Breast epithelium (tissue), 4 donors: ENCODE data around the gene NDUFB7. TPM values are rescaled to one million over a fixed set of nuclear protein-coding genes. Genes with fewer than 3 reads are reported as not detected.

Experiments
- DNase-seq, 2 donors: peaks; one replicate each; pipeline ENCODE4 v3.0.0-alpha.2; 2019; ENCODE audit warnings: low spot score in 2 of 2
- H3K27ac ChIP-seq, 2 donors: fragments of 200-600 bp; sonication (generic) in 1 of 2; one replicate each; pipeline ENCODE4 v1.5.1; 2016 to 2019; ENCODE audit warnings: mild to moderate bottlenecking in 1 of 2
- H3K27me3 ChIP-seq, 2 donors: fragments of 200-600 bp; sonication (generic) in 1 of 2; one replicate each; pipeline versions ENCODE4 v1.5.1 to v1.6.0; 2017 to 2019; ENCODE audit warnings: control low read depth in 1 of 2, mild to moderate bottlenecking in 1 of 2
- H3K36me3 ChIP-seq: fragments of 200-600 bp; one replicate; pipeline ENCODE4 v1.5.1; 2019
- H3K4me1 ChIP-seq, 2 donors: fragments of 200-600 bp; sonication (generic); one replicate each; pipeline ENCODE4 v1.5.1; 2016 to 2019; ENCODE audit warnings: control low read depth in 1 of 2
- H3K4me3 ChIP-seq, 3 donors: fragments of 200-600 bp; sonication (generic); 1 replicate in 2 of 3; 2 replicates in 1 of 3; pipeline ENCODE4 v1.5.1; 2016 to 2019; ENCODE audit warnings: mild to moderate bottlenecking in 3 of 3, moderate library complexity in 2 of 3
- H3K9me3 ChIP-seq, 2 donors: fragments of 200-600 bp; sonication (generic) in 1 of 2; one replicate each; pipeline ENCODE4 v1.5.1; 2016 to 2019; ENCODE audit warnings: control low read depth in 1 of 2
- CTCF ChIP-seq, 3 donors: fragments of 450-650 bp; IDR thresholded peaks; one replicate each; pipeline ENCODE4 v1.5.1; 2016 to 2017; ENCODE audit warnings: antibody characterized with exemption in 3 of 3, mild to moderate bottlenecking in 3 of 3, moderate library complexity in 3 of 3
- POLR2AphosphoS5 ChIP-seq, 3 donors: sonication (generic); formaldehyde crosslinking; IDR thresholded peaks; one replicate each; pipeline ENCODE4 v1.6.1; 2017; ENCODE audit warnings: antibody characterized with exemption in 3 of 3
- intact Hi-C: fragments of 100-400 bp; cut with DNase I; formaldehyde crosslinking; loops from one replicate; pipeline ENCODE4 v1.15.1; 2023; ENCODE audit warnings: low total_unique reads
- total RNA-seq, 3 donors: library from RNA; depleted of rRNA; stranded (reverse); fragments of >200 nt; gene quantifications; one replicate each; pipeline ENCODE4 v1.1.0, GENCODE V29; 2016

Gene NDUFB7
- total RNA-seq, 3 donors from 2014 or later = 283 to 388 (median 299) TPM

GRCh38 chr19:14516746-14517438 lies 55.0 kb downstream of the NDUFB7 start:
- no peak for DNase-seq
- H3K27ac ChIP-seq = peak overlapping the region; percentile 99 to 100
- H3K27me3 ChIP-seq = no peaks in the 10 kb centered on the region
- intact Hi-C loops = no loop called here
- H3K4me3 ChIP-seq = peak overlapping the region; percentile 83 to 92 (median 89)
- peak in 2 of 3 donors; percentile 10 to 14 for TF ChIP-seq POLR2AphosphoS5 (IDR thresholded peaks at IDR 0.05)
- no peak for TF ChIP-seq CTCF (IDR thresholded peaks at IDR 0.05)
- peaks cover 5% of the 10 kb centered on the region for H3K36me3 ChIP-seq
- H3K9me3 ChIP-seq = no peaks in the 10 kb centered on the region
- peaks cover 7 to 17% of the 10 kb centered on the region in 2 donors for H3K4me1 ChIP-seq

Other genes with a start within 250 kb of the NDUFB7 start
- 10 to 100 TPM; 20.2 to 31.4 (median 23.3) TPM for gene ADGRE5, start 190.6 kb downstream of the NDUFB7 start, total RNA-seq
- gene DDX39A, start 152.7 kb downstream of the NDUFB7 start, total RNA-seq = 10 to 100 TPM; 65.9 to 79.0 (median 75.5) TPM
- gene PKN1, start 138.8 kb downstream of the NDUFB7 start, total RNA-seq = 10 to 100 TPM; 40.8 to 78.1 (median 59.6) TPM
- 1 to 10 TPM in 1 of 3 donors, under 1 TPM in 1, not detected in 1; 0.48 to 1.3 TPM for gene PTGER1, start 96.7 kb downstream of the NDUFB7 start, total RNA-seq
- 10 to 100 TPM; 48.8 to 79.0 (median 72.0) TPM for gene GIPC1, start 75.9 kb downstream of the NDUFB7 start, total RNA-seq
- gene DNAJB1, start 53.7 kb downstream of the NDUFB7 start, total RNA-seq = 100 to 1,000 TPM in 2 of 3 donors, 10 to 100 TPM in 1; 59.0 to 166 (median 102) TPM
- 10 to 100 TPM; 36.1 to 66.9 (median 43.4) TPM for gene TECR, start 42.5 kb downstream of the NDUFB7 start, total RNA-seq
- not detected for gene CLEC17A, start 11.0 kb upstream of the NDUFB7 start, total RNA-seq
- gene ADGRE3, start 102.8 kb upstream of the NDUFB7 start, total RNA-seq = under 1 TPM in 1 of 3 donors, not detected in 2; 0.44 TPM
- 10 to 100 TPM; 28.5 to 31.6 (median 29.4) TPM for gene ZNF333, start 118.0 kb upstream of the NDUFB7 start, total RNA-seq
- 10 to 100 TPM in 1 of 3 donors, 1 to 10 TPM in 2; 1.9 to 32.1 (median 9.8) TPM for gene ADGRE2, start 206.5 kb upstream of the NDUFB7 start, total RNA-seq